Gastrocnemius medialis (tissue), 4 donors: ENCODE results near the gene RAD51B. TPM values are rescaled to one million over a fixed set of nuclear protein-coding genes. Genes with fewer than 3 reads are reported as not detected.

ENCODE experiments used
- ATAC-seq, 2 donors: fragments of 150-250 bp; one replicate each; pipeline ENCODE4 v1.9.1; 2016
- DNase-seq, 2 donors: peaks; one replicate each; pipeline ENCODE4 v3.0.0-alpha.2; 2019
- H3K27ac ChIP-seq, 4 donors: fragments of 200-600 bp; sonication (generic); 1 replicate in 1 of 4; 2 replicates in 3 of 4; pipeline ENCODE4 v1.5.1; 2016 to 2018; ENCODE audit warnings: mild to moderate bottlenecking in 2 of 4, moderate library complexity in 1 of 4
- H3K27me3 ChIP-seq, 3 donors: fragments of 200-600 bp; sonication (generic) in 2 of 3; 1 replicate in 1 of 3; 2 replicates in 2 of 3; pipeline versions ENCODE4 v1.5.1 to v1.6.0; 2016 to 2019; ENCODE audit warnings: mild to moderate bottlenecking in 1 of 3, moderate library complexity in 1 of 3
- H3K36me3 ChIP-seq, 2 donors: fragments of 200-600 bp; sonication (generic) in 1 of 2; one replicate each; pipeline ENCODE4 v1.5.1; 2017 to 2018
- H3K4me1 ChIP-seq, 2 donors: fragments of 200-600 bp; sonication (generic) in 1 of 2; one replicate each; pipeline ENCODE4 v1.5.1; 2016 to 2017; ENCODE audit warnings: mild to moderate bottlenecking in 2 of 2
- H3K4me3 ChIP-seq, 4 donors: fragments of 200-600 bp; sonication (generic) in 3 of 4; 1 replicate in 1 of 4; 2 replicates in 3 of 4; pipeline ENCODE4 v1.5.1; 2016 to 2019; ENCODE audit warnings: mild to moderate bottlenecking in 2 of 4
- H3K9me3 ChIP-seq, 3 donors: fragments of 200-600 bp; sonication (generic) in 2 of 3; 1 replicate in 1 of 3; 2 replicates in 2 of 3; pipeline ENCODE4 v1.5.1; 2016 to 2019
- CTCF ChIP-seq, 5 experiments: fragments of 450-650 bp in 3 of 5; fragments of 200-600 bp in 2 of 5; sonication (generic) in 2 of 5; IDR thresholded peaks in 4 of 5; conservative IDR thresholded peaks in 1 of 5; 1 replicate in 4 of 5; 2 replicates in 1 of 5; pipeline ENCODE4 v1.5.1; 2016 to 2019; ENCODE audit warnings: antibody characterized with exemption in 5 of 5, mild to moderate bottlenecking in 3 of 5, moderate library complexity in 3 of 5
- POLR2A ChIP-seq, 2 donors: fragments of 450-650 bp; IDR thresholded peaks; one replicate each; pipeline ENCODE4 v1.6.1; 2017; ENCODE audit warnings: antibody characterized with exemption in 2 of 2, mild to moderate bottlenecking in 2 of 2, moderate library complexity in 2 of 2
- in situ Hi-C, 4 donors: fragments of 200-750 bp; cut with MboI; loops; one replicate each; pipeline versions ENCODE4 v1.15.0 to v1.8.0; 2017; ENCODE audit warnings: low sequenced_read_pairs in 4 of 4
- intact Hi-C: fragments of 100-400 bp; cut with DNase I; formaldehyde crosslinking; loops from one replicate; pipeline ENCODE4 v1.15.1; 2023; ENCODE audit warnings: low total_unique reads
- total RNA-seq, 4 donors: library from RNA; depleted of rRNA; stranded (reverse); fragments of >200 nt; gene quantifications; one replicate each; pipeline versions ENCODE4 v1.1.0 to v1.2.3, GENCODE V29; 2016

RAD51B gene
- total RNA-seq, 4 donors from 2014 or later: 1.6 to 3.3 (median 2.4) TPM

GRCh38 chr14:68172216-68172615 is 352.6 kb downstream of the RAD51B start:
- Histone ChIP-seq H3K27me3 (no peaks in the 10 kb centered on the region), H3K4me1 (peaks cover 0 to 9% of the 10 kb centered on the region in 2 donors), H3K4me3 (no peak overlapping the region), H3K36me3 (no peaks in the 10 kb centered on the region), H3K27ac (no peak overlapping the region), H3K9me3 (no peaks in the 10 kb centered on the region)
- intact Hi-C loops: no loop called here
- in situ Hi-C loops: no loop called here
- TF ChIP-seq CTCF (IDR thresholded peaks at IDR 0.05 in 4 of 5, conservative IDR thresholded peaks at IDR 0.05 in 1 of 5): no peak
- TF ChIP-seq POLR2A (IDR thresholded peaks at IDR 0.05): no peak
- no peak for DNase-seq
- no peak for ATAC-seq

- Histone ChIP-seq H3K4me3 (no peak overlapping the region), H3K36me3 (no peaks in the 10 kb centered on the region), H3K9me3 (no peaks in the 10 kb centered on the region), H3K27ac (no peak overlapping the region), H3K27me3 (no peaks in the 10 kb centered on the region), H3K4me1 (peaks cover 0 to 9% of the 10 kb centered on the region in 2 donors)
- no peak for ATAC-seq
- intact Hi-C loops: no loop called here
- no peak for TF ChIP-seq CTCF (IDR thresholded peaks at IDR 0.05 in 4 of 5, conservative IDR thresholded peaks at IDR 0.05 in 1 of 5)
- no peak for TF ChIP-seq POLR2A (IDR thresholded peaks at IDR 0.05)
- in situ Hi-C loops: no loop called here
- DNase-seq: no peak
Observed at GRCh38 chr14:68172627-68173026, 353.0 kb downstream of the RAD51B start.

DNA sequence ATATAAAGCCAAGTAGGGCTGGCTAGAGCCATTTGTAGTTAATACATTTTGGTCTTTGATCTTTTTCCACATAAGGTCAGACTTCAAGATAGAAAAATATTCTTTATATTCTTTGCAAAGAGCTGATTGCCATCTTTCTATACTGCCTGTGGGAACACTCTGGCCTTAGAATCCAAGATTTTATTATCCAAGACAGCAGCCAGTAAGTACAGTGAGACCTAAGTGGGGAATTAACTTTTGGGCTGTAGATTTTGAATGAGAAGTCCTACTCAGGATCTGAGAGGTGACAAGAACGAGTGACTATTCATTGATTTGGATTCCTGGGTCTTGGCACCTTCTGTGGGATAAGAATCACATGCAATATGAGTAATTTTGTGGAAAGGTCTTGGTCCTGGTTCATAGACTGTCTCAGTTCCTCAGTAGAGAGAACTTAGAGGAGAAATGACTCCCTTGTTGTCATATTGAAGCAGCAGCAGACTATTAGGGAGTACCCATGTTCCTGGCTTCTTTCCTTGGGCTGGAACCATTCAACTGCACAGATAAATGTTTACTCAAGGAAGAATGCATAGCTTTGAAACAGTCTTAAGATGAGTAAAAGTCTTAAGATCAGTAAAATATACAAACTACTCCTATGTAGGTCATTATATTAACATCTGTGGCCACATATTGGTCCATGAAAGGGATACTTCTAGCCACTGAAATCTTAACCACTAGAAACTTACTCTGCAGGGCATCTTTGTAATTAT is 353.8 kb downstream of the RAD51B start:
- Histone ChIP-seq H3K27ac (no peak overlapping the region), H3K36me3 (no peaks in the 10 kb centered on the region), H3K27me3 (no peaks in the 10 kb centered on the region), H3K9me3 (no peaks in the 10 kb centered on the region), H3K4me3 (no peak overlapping the region), H3K4me1 (peaks cover 0 to 9% of the 10 kb centered on the region in 2 donors)
- no peak for ATAC-seq
- TF ChIP-seq CTCF (IDR thresholded peaks at IDR 0.05 in 4 of 5, conservative IDR thresholded peaks at IDR 0.05 in 1 of 5) (no peak), POLR2A (IDR thresholded peaks at IDR 0.05) (no peak)
- in situ Hi-C loops: no loop called here
- intact Hi-C loops: no loop called here
- DNase-seq: no peak

DNA sequence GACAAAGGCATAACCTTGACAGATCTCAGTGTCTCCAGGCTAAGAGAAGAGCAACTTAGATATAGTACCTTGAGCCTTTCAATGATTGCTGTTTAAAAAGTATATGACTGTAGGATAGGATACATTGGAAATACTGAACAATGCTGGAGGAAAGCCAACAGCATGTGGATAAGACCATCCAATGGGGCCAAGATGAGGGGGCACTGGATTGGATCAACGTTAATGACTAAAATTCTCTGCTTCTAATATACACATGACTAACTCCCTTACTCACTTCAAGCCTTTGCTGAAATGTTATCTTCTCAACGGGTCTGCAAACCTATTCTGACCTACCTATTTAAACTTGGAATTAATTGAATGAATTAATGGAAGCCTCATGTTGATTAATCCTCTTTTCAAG is 354.9 kb downstream of the RAD51B start:
- H3K4me3 ChIP-seq: no peak overlapping the region
- DNase-seq (no peak), ATAC-seq (no peak)
- no peaks in the 10 kb centered on the region for H3K9me3 ChIP-seq
- H3K27ac ChIP-seq: no peak overlapping the region
- no peaks in the 10 kb centered on the region for H3K36me3 ChIP-seq
- no peaks in the 10 kb centered on the region for H3K27me3 ChIP-seq
- TF ChIP-seq POLR2A (IDR thresholded peaks at IDR 0.05) (no peak), CTCF (IDR thresholded peaks at IDR 0.05 in 4 of 5, conservative IDR thresholded peaks at IDR 0.05 in 1 of 5) (no peak)
- H3K4me1 ChIP-seq: peaks cover 0 to 9% of the 10 kb centered on the region in 2 donors
- intact Hi-C loops: no loop called here
- in situ Hi-C loops: no loop called here

DNA sequence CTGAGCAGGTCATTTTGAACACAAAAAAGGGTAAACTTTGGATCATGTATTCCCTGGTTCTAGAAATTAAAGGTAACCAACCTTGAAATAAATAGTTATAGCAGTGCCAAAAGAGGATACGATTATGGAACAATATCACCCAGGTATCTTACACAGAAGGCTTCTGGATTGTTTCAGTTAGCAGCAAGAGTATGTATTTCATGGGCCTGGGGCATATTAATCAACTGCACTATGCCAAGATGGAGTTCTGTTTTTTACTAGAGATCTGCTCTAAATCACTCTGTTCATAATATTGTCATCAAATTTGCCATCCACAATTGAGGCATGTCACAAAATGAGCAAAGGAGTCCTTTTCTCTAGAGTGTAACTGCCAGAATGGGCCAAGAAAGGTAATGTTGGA is 357.1 kb downstream of the RAD51B start:
- TF ChIP-seq POLR2A (IDR thresholded peaks at IDR 0.05) (no peak), CTCF (IDR thresholded peaks at IDR 0.05 in 4 of 5, conservative IDR thresholded peaks at IDR 0.05 in 1 of 5) (no peak)
- no peak overlapping the region for H3K4me3 ChIP-seq
- DNase-seq: no peak
- no peak for ATAC-seq
- in situ Hi-C loops (no loop called here), intact Hi-C loops (no loop called here)
- no peaks in the 10 kb centered on the region for H3K36me3 ChIP-seq
- peaks cover 0 to 9% of the 10 kb centered on the region in 2 donors for H3K4me1 ChIP-seq
- H3K9me3 ChIP-seq: no peaks in the 10 kb centered on the region
- no peaks in the 10 kb centered on the region for H3K27me3 ChIP-seq
- no peak overlapping the region for H3K27ac ChIP-seq
